CD4-positive, CD25-positive, alpha-beta regulatory T cell (primary cell): ENCODE results near the gene SRSF4. TPM values are rescaled to one million over a fixed set of nuclear protein-coding genes. Genes with fewer than 3 reads are reported as not detected.
"Not testable (repeated sequence)": the region's sequence is repeated elsewhere in the genome, so short reads cannot be mapped to it uniquely, and the experiment has no call there.

Source experiments
- ATAC-seq, 2 donors: fragments of 150-1000 bp; cut with Tn5 transposase; one replicate each; pipeline ENCODE4 v1.10.0; 2021; ENCODE audit warnings: low read depth in 2 of 2, moderate number of reproducible peaks in 2 of 2, moderate library complexity in 1 of 2
- DNase-seq, 3 donors: peaks; one replicate each; pipeline versions ENCODE4 v3.0.0 to v3.0.0-alpha.2; 2012 to 2022; ENCODE audit warnings: mixed read lengths in 1 of 3
- H3K27ac ChIP-seq: one replicate; pipeline ENCODE4 v1.7.0; 2013; ENCODE audit warnings: mild to moderate bottlenecking, low read length; ENCODE audit not compliant: insufficient read depth, poor library complexity, severe bottlenecking
- H3K27me3 ChIP-seq: one replicate; pipeline ENCODE4 v1.7.0; 2013; ENCODE audit warnings: low read length; ENCODE audit not compliant: control insufficient read depth, insufficient read depth
- H3K36me3 ChIP-seq: one replicate; pipeline ENCODE4 v1.7.0; 2013; ENCODE audit warnings: mild to moderate bottlenecking, low read length, moderate library complexity; ENCODE audit not compliant: control insufficient read depth, insufficient read depth
- H3K4me1 ChIP-seq: 2 replicates; pipeline ENCODE4 v1.7.0; 2013; ENCODE audit warnings: mild to moderate bottlenecking, low read length; ENCODE audit not compliant: insufficient read depth, control insufficient read depth, poor library complexity, severe bottlenecking
- H3K4me3 ChIP-seq: one replicate; pipeline ENCODE4 v1.7.0; 2013; ENCODE audit warnings: low read depth, mild to moderate bottlenecking, low read length, moderate library complexity
- H3K9me3 ChIP-seq, 2 experiments: 1 replicate in 1 of 2; 2 replicates in 1 of 2; pipeline ENCODE4 v1.7.0; 2013; ENCODE audit warnings: low read length in 2 of 2, mild to moderate bottlenecking in 1 of 2, moderate library complexity in 1 of 2; ENCODE audit not compliant: control insufficient read depth in 2 of 2
- H3K27ac Mint-ChIP-seq, 3 donors: one replicate each; pipeline ENCODE4 v1.8.0; 2020 to 2022; ENCODE audit warnings: mild to moderate bottlenecking in 3 of 3, mixed read lengths in 3 of 3, moderate library complexity in 2 of 3
- H3K27me3 Mint-ChIP-seq: one replicate; pipeline ENCODE4 v1.8.0; 2022; ENCODE audit warnings: mild to moderate bottlenecking, mixed read lengths
- H3K36me3 Mint-ChIP-seq: one replicate; pipeline ENCODE4 v1.8.0; 2020; ENCODE audit warnings: mixed read lengths
- H3K4me1 Mint-ChIP-seq, 4 donors: one replicate each; pipeline ENCODE4 v1.8.0; 2020 to 2022; ENCODE audit warnings: mixed read lengths in 4 of 4, mild to moderate bottlenecking in 1 of 4
- H3K4me3 Mint-ChIP-seq, 4 donors: one replicate each; pipeline ENCODE4 v1.8.0; 2020 to 2022; ENCODE audit warnings: mild to moderate bottlenecking in 4 of 4, mixed read lengths in 4 of 4, moderate library complexity in 3 of 4
- H3K9me3 Mint-ChIP-seq, 7 donors: one replicate each; pipeline ENCODE4 v1.8.0; 2020 to 2022; ENCODE audit warnings: mixed read lengths in 7 of 7, mild to moderate bottlenecking in 3 of 7, moderate library complexity in 2 of 7
- polyA plus RNA-seq, 4 donors: library from polyadenylated mRNA; unstranded; fragments of 300-500 nt; fragmentation: Illumina TruSeq; gene quantifications; one replicate each; pipeline ENCODE4 v1.2.3, GENCODE V29; 2021
- total RNA-seq: library from RNA; stranded (reverse); gene quantifications from one replicate; pipeline ENCODE4 v1.2.3, GENCODE V29; 2022

Gene SRSF4
- total and polyA plus RNA-seq, 5 donors from 2014 or later = 87.2 to 108 (median 94.0) TPM

DNA sequence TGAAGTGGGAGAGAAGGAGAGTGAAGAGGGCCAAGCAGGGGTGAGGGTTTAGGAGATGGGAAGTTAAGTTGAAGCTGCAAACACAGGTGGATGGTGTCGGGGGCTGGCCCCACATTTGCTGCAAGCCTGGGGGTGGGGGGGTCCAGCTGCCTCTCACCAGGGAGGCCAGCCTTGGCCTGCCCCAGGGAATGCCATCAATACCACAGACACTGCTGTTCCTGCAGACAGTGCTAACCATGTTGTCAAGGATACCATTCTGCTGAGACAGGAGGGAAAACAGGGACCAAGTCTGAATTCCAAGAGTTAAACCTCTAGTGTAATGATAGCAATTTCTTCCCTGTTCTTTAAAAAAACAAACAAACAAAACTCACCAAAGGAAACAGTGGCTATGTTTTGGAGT is 41.0 kb upstream of the SRSF4 start:
- ATAC-seq = no peak
- H3K27ac Mint-ChIP-seq = no peak overlapping the region

DNA sequence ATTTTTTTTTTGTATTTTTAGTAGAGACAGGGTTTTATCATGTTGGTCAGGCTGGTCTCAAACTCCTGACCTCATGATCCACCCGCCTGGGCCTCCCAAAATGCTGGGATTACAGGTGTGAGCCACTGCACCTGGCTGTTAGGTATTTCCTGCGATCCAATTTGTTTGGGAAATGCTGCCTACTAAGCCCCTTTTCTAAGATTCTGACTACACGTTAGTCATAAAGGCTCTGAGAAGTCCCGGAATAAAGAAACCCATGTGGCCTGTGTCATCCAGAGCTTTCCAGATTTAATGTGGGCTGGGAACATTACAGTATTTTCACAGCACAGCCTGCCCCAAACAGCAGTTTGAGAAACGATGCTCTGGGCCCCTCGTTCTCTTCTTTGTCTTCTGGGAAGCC is 40.6 kb upstream of the SRSF4 start:
- not testable (repeated sequence) for H3K4me1 ChIP-seq, H3K27ac ChIP-seq, H3K4me1 Mint-ChIP-seq, ATAC-seq, H3K27me3 ChIP-seq, DNase-seq, H3K9me3 Mint-ChIP-seq, H3K9me3 ChIP-seq, H3K27me3 Mint-ChIP-seq, H3K4me3 ChIP-seq, H3K36me3 ChIP-seq, H3K4me3 Mint-ChIP-seq, H3K27ac Mint-ChIP-seq
- peaks cover 15% of the 10 kb centered on the region for H3K36me3 Mint-ChIP-seq

More for the DNA sequence above, 41.0 kb upstream of the SRSF4 start:
- DNase-seq = no peak
- Mint-ChIP-seq H3K4me3 (no peak overlapping the region), H3K9me3 (no peaks in the 10 kb centered on the region), H3K27me3 (no peaks in the 10 kb centered on the region), H3K36me3 (peaks cover 15% of the 10 kb centered on the region), H3K4me1 (peaks cover 0 to 2% (median 1%) of the 10 kb centered on the region in 4 donors)
- Histone ChIP-seq H3K4me1 (no peaks in the 10 kb centered on the region), H3K27me3 (no peaks in the 10 kb centered on the region), H3K27ac (no peak overlapping the region), H3K36me3 (peaks cover 2% of the 10 kb centered on the region), H3K4me3 (no peak overlapping the region), H3K9me3 (no peaks in the 10 kb centered on the region)

DNA sequence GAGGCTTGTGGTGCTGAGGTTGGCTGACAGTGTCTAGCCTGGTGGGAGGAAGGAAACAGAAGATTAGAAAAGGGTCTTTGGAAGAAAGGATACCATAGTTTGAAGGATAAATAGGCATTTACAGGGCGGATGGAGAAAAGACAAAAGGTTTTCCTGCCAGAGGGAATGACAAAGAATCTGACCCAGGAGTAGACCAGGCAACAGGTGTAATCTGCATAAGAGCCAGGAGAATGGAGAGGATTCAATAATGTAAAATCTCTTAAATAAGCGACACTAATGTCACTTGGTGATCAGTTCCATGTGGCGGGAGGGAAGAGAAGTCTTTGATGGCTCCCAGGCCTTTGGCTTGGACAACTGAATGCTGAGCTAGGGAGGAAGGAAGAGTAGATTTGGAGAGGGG is 39.6 kb upstream of the SRSF4 start:
- DNase-seq = no peak
- H3K36me3 Mint-ChIP-seq = peaks cover 15% of the 10 kb centered on the region
- H3K27ac Mint-ChIP-seq = peak overlapping the region; percentile 27 to 84 (median 48)
- H3K4me3 ChIP-seq = no peak overlapping the region
- peaks cover 2% of the 10 kb centered on the region for H3K36me3 ChIP-seq
- ATAC-seq = no peak
- H3K4me3 Mint-ChIP-seq = no peak overlapping the region
- H3K27ac ChIP-seq = no peak overlapping the region
- no peaks in the 10 kb centered on the region for H3K9me3 Mint-ChIP-seq
- H3K27me3 Mint-ChIP-seq = no peaks in the 10 kb centered on the region
- no peaks in the 10 kb centered on the region for H3K27me3 ChIP-seq
- H3K4me1 ChIP-seq = no peaks in the 10 kb centered on the region
- H3K9me3 ChIP-seq = no peaks in the 10 kb centered on the region
- H3K4me1 Mint-ChIP-seq = peaks cover 0 to 4% (median 1%) of the 10 kb centered on the region in 4 donors

DNA sequence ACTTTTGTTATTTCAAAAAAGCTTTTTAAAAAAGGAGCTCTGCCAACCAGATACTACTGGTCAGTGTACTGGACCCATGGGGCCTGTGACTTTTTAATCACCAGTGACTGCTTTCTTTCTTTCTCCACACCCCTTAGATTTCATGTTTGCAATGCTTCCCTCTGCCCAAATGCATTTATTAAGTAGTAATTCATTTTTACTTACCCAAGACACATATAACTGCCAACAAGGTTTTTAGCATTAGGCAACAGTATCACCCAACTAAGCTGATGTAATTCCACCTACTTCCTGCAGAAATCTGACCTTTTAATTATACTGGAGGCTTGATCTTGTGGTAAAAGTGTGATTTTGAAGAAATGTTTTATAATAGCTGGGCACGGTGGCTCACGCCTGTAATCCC is 36.5 kb upstream of the SRSF4 start:
- ATAC-seq (no peak), DNase-seq (no peak)
- Mint-ChIP-seq H3K4me1 (peaks cover 0 to 2% (median under 1%) of the 10 kb centered on the region in 4 donors), H3K27me3 (no peaks in the 10 kb centered on the region), H3K36me3 (peaks cover 19% of the 10 kb centered on the region), H3K4me3 (no peak overlapping the region), H3K9me3 (no peaks in the 10 kb centered on the region), H3K27ac (no peak overlapping the region)
- Histone ChIP-seq H3K36me3 (peaks cover 2% of the 10 kb centered on the region), H3K4me1 (no peaks in the 10 kb centered on the region), H3K4me3 (no peak overlapping the region), H3K9me3 (no peaks in the 10 kb centered on the region), H3K27ac (no peak overlapping the region), H3K27me3 (no peaks in the 10 kb centered on the region)

DNA sequence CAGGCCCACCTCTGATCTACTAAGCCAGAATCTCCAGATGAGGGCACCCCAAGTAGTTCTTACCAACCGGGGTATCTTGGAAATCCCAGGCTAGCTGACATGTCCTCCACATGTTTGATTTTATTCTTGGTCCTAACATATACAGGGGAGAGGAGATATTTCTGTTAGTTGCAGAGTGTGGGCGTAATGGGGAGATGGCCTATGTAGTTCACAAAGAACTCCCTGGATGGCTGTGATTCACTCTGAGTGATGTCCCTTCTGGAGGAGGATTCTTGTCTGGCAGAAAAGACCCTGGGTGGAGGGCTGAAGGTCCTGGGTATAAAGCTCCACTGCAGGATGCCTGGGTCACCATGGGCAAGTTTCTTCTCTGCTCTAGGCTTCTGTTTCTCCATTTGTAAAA is 35.9 kb upstream of the SRSF4 start:
- Histone ChIP-seq H3K9me3 (no peaks in the 10 kb centered on the region), H3K27me3 (no peaks in the 10 kb centered on the region), H3K36me3 (peaks cover 7% of the 10 kb centered on the region), H3K4me3 (no peak overlapping the region), H3K27ac (no peak overlapping the region), H3K4me1 (no peaks in the 10 kb centered on the region)
- H3K36me3 Mint-ChIP-seq = peaks cover 19% of the 10 kb centered on the region
- ATAC-seq (no peak), DNase-seq (no peak)
- peaks cover 0 to 2% (median under 1%) of the 10 kb centered on the region in 4 donors for H3K4me1 Mint-ChIP-seq
- H3K27me3 Mint-ChIP-seq = no peaks in the 10 kb centered on the region
- peak overlapping the region in 1 of 3 donors; percentile 3 for H3K27ac Mint-ChIP-seq
- H3K4me3 Mint-ChIP-seq = no peak overlapping the region
- H3K9me3 Mint-ChIP-seq = no peaks in the 10 kb centered on the region

DNA sequence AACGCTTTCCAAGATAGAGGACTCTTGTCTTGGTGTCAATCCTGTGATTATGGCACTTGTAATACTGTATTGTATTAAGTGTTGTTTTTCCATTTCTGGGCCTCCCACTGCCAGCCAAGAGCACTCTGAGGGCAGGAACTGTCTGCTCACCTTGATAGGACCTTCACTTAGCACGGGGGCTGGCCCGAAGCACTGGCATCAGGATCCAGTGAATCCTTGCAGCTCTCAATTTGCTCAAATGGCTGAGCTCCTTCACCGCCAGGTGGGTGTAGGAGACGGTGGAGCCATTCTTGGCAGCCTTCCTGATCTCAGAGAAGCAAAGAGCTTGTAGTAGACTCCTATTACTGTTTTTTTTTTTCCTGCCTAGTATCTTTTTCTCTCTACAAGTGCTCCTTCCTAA is 31.4 kb upstream of the SRSF4 start:
- no peaks in the 10 kb centered on the region for H3K4me1 ChIP-seq
- Mint-ChIP-seq H3K9me3 (no peaks in the 10 kb centered on the region), H3K4me3 (no peak overlapping the region), H3K27ac (no peak overlapping the region), H3K36me3 (peaks cover 27% of the 10 kb centered on the region), H3K4me1 (peaks cover 0 to 5% (median under 1%) of the 10 kb centered on the region in 4 donors), H3K27me3 (no peaks in the 10 kb centered on the region)
- no peak overlapping the region for H3K4me3 ChIP-seq
- DNase-seq = no peak
- H3K27me3 ChIP-seq = no peaks in the 10 kb centered on the region
- no peak for ATAC-seq
- H3K27ac ChIP-seq = no peak overlapping the region
- H3K9me3 ChIP-seq = no peaks in the 10 kb centered on the region
- H3K36me3 ChIP-seq = peaks cover 12% of the 10 kb centered on the region

DNA sequence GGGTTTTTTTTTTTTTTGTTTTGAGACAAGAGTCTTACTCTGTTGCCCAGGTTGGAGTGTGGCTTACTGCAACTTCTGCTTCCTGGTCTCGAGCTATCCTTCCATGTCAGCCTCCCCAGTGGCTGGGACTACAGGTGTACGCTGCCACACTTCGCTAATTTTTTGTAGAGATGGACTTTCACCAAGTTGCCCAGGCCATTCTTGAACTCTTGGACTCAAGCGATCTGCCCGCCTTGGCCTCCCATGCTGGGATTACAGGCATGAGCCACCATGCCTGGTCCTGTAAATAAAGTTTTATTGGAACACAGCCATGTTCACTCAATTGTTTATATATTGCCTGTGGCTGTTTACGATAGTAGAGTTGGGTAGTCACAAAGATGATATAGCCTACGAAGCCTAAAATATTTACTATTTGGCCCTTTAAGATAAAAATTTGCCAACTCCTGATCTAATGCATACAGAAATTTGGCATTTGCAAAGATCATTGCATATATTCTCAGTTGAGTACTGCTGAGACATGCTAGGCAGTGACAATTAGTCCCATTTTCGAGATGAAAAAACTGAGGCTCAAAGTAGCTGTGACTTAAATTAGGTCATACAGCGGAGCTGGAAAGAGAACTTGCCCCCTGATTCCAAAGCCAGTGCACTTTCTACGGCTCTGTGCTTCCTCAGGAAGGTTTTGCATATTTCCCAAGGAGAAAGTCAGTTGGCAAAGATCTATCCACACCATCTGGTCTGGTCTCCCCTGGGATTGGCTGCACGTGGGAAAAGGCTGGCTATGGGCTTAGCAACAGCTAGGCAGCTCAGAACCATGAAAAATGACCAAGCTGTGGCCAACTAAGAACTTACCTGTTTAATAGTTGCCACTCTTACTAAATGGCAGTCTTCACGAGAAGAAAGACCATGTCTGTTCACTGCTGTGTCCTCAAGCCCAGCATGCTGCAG is 29.7 kb upstream of the SRSF4 start:
- Mint-ChIP-seq H3K27me3 (no peaks in the 10 kb centered on the region), H3K9me3 (no peaks in the 10 kb centered on the region), H3K4me3 (no peak overlapping the region), H3K36me3 (peaks cover 28% of the 10 kb centered on the region), H3K4me1 (peaks cover 0 to 5% (median 0%) of the 10 kb centered on the region in 4 donors), H3K27ac (peak overlapping the region in 1 of 3 donors; percentile 46)
- no peak overlapping the region for H3K27ac ChIP-seq
- H3K4me1 ChIP-seq = no peaks in the 10 kb centered on the region
- no peaks in the 10 kb centered on the region for H3K9me3 ChIP-seq
- no peak for ATAC-seq
- no peak overlapping the region for H3K4me3 ChIP-seq
- no peak for DNase-seq
- H3K36me3 ChIP-seq = peaks cover 12% of the 10 kb centered on the region
- no peaks in the 10 kb centered on the region for H3K27me3 ChIP-seq
